Choroid plexus epithelial cell (primary cell): ENCODE results near the gene AHCTF1.

Experiments used
- DNase-seq: peaks from one replicate; pipeline ENCODE4 v3.0.0-alpha.2; 2010; ENCODE audit warnings: low read depth
- H3K4me3 ChIP-seq: 2 replicates; pipeline ENCODE4 v1.5.1; 2011; ENCODE audit warnings: low read depth, mild to moderate bottlenecking, control low read depth, low read length, moderate library complexity
- TF ChIP-seq, protein P1 (sequence below): conservative IDR thresholded peaks from 2 replicates; pipeline ENCODE4 v1.5.1; 2011; ENCODE audit warnings: low read depth, mild to moderate bottlenecking, control low read depth, inconsistent platforms, low read length, moderate library complexity

The AHCTF1 gene

GRCh38 chr1:246969621-246970020, 37.9 kb upstream of the AHCTF1 start:
- no peak for DNase-seq
- TF ChIP-seq, protein P1, sequence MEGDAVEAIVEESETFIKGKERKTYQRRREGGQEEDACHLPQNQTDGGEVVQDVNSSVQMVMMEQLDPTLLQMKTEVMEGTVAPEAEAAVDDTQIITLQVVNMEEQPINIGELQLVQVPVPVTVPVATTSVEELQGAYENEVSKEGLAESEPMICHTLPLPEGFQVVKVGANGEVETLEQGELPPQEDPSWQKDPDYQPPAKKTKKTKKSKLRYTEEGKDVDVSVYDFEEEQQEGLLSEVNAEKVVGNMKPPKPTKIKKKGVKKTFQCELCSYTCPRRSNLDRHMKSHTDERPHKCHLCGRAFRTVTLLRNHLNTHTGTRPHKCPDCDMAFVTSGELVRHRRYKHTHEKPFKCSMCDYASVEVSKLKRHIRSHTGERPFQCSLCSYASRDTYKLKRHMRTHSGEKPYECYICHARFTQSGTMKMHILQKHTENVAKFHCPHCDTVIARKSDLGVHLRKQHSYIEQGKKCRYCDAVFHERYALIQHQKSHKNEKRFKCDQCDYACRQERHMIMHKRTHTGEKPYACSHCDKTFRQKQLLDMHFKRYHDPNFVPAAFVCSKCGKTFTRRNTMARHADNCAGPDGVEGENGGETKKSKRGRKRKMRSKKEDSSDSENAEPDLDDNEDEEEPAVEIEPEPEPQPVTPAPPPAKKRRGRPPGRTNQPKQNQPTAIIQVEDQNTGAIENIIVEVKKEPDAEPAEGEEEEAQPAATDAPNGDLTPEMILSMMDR = no peak

GRCh38 chr1:246966502-246966901, 34.8 kb upstream of the AHCTF1 start:
- no peak for DNase-seq
- TF ChIP-seq, protein P1 = no peak
- no peak overlapping the region for H3K4me3 ChIP-seq

More at GRCh38 chr1:246969621-246970020, 37.9 kb upstream of the AHCTF1 start:
- H3K4me3 ChIP-seq = no peak overlapping the region

DNA sequence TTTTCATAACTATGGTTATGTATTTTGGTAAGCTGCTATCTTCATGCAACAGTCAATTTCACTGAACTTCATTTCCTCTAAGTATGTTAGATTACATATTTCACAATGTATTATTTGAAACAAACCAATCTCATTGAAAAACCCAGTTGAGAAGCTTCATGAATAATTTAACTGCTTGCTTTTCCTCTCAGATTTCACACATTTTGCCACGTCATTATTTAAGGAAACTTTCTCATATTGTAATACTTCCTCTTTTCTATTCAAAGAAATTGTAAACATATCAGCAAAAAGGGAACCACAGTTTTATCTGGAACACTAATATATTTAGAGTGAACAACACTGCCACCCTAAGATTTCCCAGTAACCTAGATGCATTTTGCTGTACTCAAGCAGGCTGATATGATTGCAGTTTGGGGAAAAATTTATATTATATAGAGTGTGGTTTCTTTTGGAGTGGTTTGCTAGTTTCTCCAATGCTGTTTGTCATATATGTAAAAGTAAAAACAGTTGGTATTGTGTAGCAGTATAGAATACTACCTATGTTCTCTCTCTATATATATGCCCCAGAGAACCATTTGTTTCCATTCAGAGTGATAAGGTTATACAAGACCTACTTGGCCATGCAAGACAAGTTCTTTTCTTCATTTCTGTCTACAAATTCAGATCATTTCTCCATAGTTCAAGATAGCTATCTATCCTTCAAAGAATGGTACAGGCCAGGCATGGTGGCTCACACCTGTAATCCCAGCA, 28.4 kb upstream of the AHCTF1 start:
- H3K4me3 ChIP-seq = no peak overlapping the region
- TF ChIP-seq, protein P1 = peak; percentile 28
- DNase-seq = peak; percentile 56

GRCh38 chr1:246954126-246954525, 22.4 kb upstream of the AHCTF1 start:
- TF ChIP-seq, protein P1 = no peak
- DNase-seq = no peak
- no peak overlapping the region for H3K4me3 ChIP-seq

GRCh38 chr1:246951413-246951812, 19.7 kb upstream of the AHCTF1 start:
- TF ChIP-seq, protein P1 = no peak
- no peak overlapping the region for H3K4me3 ChIP-seq
- no peak for DNase-seq

GRCh38 chr1:246949956-246950355, 18.2 kb upstream of the AHCTF1 start:
- DNase-seq = no peak
- TF ChIP-seq, protein P1 = no peak
- H3K4me3 ChIP-seq = no peak overlapping the region

DNA sequence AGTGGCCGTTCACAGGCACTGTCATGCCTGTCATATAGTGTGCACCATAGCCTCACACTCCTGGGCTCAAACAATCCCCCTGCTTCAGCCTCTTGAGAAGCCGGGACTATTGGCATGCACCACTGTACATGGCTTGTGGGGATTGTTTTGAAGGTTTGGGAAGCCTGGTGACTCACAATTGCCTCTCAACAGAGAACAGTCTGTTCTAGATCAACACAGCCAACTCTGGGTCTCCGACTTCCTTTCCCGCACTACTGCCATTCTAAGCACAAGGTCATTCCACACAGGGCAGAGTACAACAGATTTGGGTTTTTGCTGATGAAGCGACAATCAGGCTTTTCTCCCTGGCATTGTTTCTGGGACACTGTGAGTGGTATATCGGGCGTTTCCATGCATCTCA, 15.5 kb upstream of the AHCTF1 start:
- DNase-seq = peak; percentile 96
- TF ChIP-seq, protein P1 = no peak
- H3K4me3 ChIP-seq = no peak overlapping the region
